GM13977 (cell line): ENCODE results near the gene MAP3K15.

Experiments used
- DNase-seq: peaks from one replicate; pipeline ENCODE4 v3.0.0; 2012; ENCODE audit warnings: low spot score
- CTCF ChIP-seq: IDR thresholded peaks from 2 replicates; pipeline ENCODE4 v1.5.1; 2012; ENCODE audit warnings: mild to moderate bottlenecking, control low read depth; ENCODE audit not compliant: insufficient read depth; ENCODE audit errors: extremely low read depth, missing control alignments
- in situ Hi-C: fragments of 300-500 bp; cut with MboI; formaldehyde crosslinking; loops from one replicate; pipeline ENCODE4 v1.12.0; 2022; ENCODE audit warnings: low sequenced_read_pairs, low pct_unique_long_range_greater_than_20kb, mixed read lengths, inconsistent platforms; ENCODE audit not compliant: unreplicated experiment

The MAP3K15 gene

GRCh38 chrX:19361701-19362100 lies 153.6 kb downstream of the MAP3K15 start:
- in situ Hi-C loops: no loop called here
- DNase-seq: no peak
- TF ChIP-seq CTCF: no peak

- TF ChIP-seq CTCF: no peak
- in situ Hi-C loops: no loop called here
- no peak for DNase-seq
Observed at GRCh38 chrX:19360903-19361302, 154.4 kb downstream of the MAP3K15 start.

GRCh38 chrX:19358521-19358920 lies 156.8 kb downstream of the MAP3K15 start:
- in situ Hi-C loops: no loop called here
- no peak for DNase-seq

DNA sequence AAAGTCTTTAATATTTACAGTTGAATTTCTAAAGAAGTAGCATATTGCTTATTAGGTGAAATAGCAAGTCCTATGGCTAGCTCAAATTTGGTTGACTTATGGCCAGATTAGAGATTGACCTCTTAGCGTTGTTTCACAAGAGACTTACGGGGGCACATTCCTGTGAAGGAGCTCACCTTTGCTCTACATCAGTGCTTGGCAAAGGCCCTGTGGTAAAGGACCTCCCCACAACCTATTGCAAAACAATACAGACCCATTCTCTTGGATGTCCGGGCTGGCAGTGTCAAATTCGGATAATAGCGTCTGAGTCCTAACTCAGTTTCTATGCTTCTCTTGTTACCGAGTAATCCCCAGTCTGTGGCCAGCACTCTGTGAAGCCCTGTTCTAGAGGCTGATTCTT lies 160.7 kb downstream of the MAP3K15 start:
- no peak for TF ChIP-seq CTCF
- in situ Hi-C loops: no loop called here
- DNase-seq: no peak

More at GRCh38 chrX:19358521-19358920, 156.8 kb downstream of the MAP3K15 start:
- TF ChIP-seq CTCF: no peak

- peak; percentile 52 for DNase-seq
- in situ Hi-C loops: no loop called here
- no peak for TF ChIP-seq CTCF
Observed at GRCh38 chrX:19350941-19351384, 164.3 kb downstream of the MAP3K15 start.

DNA sequence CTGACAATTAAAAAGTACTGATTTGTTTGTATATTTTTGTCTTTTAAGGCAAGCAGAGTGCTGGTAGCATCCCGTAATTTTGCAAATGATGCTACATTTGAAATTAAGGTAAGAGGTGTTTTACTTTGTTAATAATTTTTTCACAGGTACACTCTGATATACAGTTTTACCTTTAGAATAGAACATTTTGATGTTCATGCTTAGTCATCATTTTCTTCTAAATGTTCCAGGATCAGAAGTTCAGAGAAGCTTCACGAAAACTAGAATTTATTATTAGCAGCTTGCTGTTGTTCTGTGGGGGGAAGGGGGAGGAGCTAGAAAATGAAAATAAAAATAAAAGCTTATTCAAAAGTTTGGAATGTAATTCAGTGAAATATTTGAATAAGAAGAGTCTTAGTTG lies 166.0 kb downstream of the MAP3K15 start:
- in situ Hi-C loops: loop anchor here (25.0 kb wide), 1 partner anchor 312 kb away; no protein-coding TSS in a partner anchor
- no peak for TF ChIP-seq CTCF
- DNase-seq: no peak

GRCh38 chrX:19347916-19348315 lies 167.4 kb downstream of the MAP3K15 start:
- no peak for TF ChIP-seq CTCF
- in situ Hi-C loops: loop anchor here (25.0 kb wide), 1 partner anchor 311 kb away; no protein-coding TSS in a partner anchor
- DNase-seq: no peak
